GM04504 (cell line): ENCODE measurements around the gene RNF34.

ENCODE experiments used
- DNase-seq: peaks from one replicate; pipeline ENCODE4 v3.0.0-alpha.2; 2012; ENCODE audit warnings: low read depth

RNF34 gene

DNA sequence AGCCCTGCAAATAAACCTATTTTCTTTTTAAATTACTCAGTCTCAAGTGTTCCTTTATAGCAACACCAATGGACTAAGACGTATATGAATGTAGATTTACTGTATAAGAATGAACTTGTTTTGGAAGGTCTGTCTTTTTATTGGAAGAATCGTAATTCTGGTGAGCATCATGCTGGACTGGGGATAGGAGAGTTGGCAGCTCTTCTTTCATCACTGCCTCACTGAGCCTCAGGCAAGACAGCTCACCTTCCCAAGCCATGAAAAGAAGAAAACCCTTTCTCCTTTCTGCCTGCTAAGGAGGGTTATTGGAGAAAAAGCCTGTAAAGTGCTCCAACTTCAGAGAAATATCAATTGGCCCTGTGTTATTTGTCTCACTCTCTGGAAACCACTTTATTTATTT is 9.1 kb upstream of the RNF34 start:
- DNase-seq: no peak

DNA sequence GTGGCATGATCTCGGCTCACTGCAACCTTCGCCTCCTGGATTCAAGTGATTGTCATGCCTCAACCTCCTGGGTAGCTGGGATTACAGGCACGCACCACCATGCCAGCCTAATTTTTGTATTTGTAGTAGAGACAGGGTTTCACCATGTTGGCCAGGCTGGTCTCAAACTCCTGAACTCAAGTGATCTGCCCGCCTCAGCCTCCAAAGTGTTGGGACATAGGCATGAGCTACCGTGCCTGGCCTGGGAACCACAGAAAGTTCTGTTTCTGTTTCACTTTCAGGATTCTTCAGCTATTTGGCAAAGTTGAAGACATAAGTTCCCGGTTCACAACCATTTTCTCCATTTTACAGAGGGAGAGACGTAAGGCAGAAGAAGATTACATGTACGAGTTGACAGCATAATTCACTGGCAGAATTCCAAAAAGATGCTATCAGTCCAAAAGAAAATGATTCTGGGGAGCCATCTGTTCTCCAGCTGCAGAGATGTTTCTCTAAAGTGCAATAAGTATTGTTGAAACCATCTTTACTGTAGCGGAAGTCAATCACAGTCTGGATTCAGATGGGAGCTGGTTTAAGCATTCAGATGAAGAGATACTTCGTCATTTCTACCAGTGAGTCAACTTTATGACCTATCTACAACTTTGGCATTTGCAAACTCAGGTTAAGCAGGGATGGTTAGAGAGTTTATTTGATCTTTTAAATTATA is 8.1 kb upstream of the RNF34 start:
- peak; percentile 79 for DNase-seq

DNA sequence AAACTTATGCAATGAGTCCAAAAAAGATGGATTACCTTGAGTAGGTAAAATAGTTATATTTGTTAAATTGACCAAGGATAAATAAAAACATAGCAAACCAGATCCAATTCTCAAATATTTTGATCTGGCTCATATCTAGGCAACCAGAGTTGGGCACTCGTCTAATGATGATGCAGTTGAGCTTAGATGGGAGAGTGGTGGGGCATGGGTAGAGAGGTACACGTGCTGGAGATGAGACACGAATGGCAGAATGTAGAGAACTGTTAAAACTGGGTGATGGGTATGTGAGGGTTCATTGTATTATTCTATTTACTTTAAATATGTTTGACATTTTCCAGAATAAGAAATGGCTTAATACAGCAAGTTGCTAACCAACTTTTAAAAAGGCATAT is 7.6 kb upstream of the RNF34 start:
- DNase-seq: no peak

DNA sequence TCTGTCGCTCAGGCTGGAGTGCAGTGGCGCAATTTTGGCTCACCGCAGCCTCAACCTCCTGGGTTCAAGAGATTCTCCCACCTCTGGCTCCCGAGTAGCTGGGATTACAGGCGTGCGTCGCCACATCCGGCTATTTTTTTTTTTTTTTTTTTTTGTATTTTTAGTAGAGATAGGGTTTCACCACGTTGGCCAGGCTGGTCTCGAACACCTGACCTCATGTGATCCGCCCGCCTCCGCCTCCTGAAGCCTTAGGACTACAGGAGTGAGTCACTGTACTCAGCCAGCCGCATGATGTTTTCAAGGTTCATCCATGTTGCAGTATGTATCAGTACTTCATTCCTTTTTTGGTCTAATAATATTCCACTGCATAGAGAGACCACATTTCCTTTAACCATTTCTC is 2.4 kb upstream of the RNF34 start:
- DNase-seq: no peak

DNA sequence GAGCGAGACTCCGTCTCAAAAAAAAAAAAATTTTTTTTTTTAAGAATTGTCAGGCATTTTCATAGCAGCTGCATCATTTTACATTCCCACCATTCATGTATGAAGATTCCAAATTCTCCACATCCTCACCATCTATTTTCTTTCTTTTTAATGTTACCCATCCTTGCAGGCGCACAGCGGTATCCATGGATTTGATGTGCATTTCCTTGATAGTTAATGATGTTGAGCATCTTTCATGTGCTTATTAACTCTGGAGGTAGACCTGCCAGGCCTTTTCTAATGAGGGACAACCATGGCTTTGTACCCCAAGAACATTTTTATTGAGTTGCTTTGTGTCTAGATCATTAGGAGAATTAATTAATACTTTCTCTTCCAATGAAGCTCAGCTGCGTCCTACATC is 1.6 kb upstream of the RNF34 start:
- DNase-seq: no peak

DNA sequence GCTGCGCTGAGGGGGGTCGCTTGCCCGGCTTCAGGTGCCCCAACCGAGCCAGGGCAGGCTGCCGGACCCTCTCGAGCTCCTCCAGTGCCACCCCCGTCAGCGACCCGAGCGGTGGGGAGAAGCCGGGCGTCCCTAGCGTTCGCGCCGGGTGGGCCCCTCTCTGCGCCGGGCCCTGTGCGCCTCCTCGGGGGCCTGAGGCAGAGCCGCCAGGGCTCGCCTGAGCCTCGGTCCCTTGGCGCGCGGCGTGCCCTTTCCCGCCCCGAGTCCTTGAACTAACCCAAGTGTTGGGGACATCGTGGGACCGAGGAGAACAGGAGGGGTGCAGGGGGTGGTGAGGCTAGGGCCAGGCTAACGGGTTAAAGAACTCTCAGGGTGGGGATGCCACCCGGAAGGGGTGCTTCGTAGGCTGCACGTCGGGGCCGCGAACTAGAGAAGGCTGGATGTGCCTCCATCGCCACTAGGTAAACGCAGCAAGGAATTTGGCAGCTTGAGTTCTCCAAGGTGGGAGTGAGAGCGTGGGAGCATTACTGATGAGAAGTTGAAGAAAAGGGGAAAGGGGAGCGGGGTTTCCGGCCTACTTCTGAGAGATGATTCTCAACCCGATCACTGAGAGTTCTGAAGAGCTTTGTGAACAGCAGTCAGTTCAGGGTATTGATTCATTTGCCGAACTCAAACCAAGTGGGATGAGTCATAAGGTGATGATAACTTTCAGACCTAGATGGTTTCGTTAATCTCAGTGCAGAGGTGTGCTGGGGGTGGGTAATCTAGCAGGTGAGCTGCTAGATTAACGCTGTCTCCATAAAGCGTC is 618 bp downstream of the RNF34 start:
- DNase-seq: no peak

DNA sequence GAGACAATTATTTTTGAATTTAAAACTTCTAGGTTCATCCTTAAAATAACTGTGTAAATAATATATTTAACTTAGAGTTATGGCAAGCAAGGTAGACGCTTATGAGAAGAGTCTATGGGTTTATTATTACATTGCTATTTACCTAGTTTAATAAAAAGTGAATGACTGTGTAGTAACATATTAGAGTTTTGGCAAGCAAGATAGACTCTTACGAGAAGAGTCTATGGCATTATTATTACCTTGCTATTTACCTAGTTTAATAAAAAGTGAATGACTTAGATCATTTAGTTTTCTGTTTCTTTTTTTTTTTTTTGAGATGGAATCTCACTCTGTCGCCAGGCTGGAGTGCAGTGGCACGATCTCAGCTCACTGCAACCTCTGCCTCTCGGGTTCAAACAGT is 3.8 kb downstream of the RNF34 start:
- no peak for DNase-seq

DNA sequence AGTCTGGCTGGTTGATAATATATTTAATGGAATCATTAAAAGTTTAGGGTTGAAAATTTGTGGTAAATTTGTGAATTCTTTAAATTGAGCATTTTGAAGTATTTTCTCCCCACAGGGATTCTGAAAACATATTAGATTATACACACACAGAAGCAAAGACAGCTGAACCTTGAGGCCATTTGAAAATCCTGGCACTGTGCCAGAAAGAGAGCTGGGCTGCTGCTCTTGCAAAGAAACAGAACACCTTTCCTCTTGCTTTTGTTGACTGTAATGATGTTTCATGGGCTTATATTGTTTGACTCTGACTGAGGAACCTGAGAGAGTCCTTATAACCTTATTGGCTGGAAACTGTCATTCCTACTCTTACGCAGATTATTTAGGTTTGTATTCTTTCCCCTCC is 4.8 kb downstream of the RNF34 start:
- DNase-seq: no peak

DNA sequence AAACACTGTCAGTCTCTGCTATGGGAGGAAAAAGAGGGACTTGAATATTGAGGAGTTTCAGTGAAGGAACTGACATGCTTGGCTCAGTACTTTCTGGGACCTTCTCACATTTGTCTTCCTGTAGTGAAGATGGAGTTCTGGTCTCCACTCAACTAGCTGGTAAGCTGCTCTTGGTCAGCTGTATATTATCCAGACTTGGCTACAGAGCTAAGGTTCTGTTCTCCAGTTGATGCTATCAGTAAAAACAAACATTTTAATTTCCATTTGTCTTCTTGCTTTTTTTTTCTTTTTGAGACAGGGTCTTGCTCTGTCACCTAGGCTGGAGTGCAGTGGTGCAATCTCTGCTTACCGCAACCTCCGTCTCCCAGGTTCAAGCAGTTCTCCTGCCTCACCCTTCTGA is 5.3 kb downstream of the RNF34 start:
- no peak for DNase-seq

DNA sequence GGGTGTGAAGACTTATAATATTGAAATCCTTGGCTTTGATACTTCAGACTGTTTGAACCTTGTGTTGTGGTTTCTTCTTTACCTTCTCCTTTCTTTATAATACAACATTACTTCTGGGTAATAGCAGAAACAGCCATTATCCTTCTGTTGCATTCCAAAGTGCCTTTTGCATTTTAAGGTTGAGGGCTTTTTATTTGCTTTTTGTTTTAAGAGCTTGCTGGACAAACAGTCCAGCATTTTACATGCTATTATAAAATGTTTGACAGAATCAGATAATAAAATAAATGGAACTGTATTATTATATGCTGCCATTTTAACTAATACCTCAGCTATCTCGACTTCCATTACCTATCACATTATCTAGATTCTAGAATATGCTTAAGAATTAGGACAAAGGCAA is 14.0 kb downstream of the RNF34 start:
- DNase-seq: no peak

DNA sequence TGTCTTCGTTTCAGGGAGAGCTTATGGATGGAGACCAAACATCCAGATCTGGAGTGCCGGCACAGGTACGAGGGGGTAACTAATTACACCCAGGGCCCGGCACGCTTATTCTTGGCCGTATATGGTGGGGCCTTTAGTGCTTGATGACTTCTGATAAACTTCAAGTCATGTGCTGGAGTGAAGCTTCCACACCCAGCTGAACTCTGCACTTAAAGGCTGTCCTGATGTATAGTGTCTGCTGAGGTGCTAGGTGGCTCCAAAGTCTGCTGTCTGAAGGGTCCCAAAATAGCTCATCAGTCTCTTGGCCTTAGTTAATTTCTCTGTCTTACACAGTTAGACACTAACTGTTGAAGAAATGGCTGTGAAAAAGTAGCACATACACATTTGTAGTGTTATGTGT is 17.9 kb downstream of the RNF34 start:
- DNase-seq: no peak

DNA sequence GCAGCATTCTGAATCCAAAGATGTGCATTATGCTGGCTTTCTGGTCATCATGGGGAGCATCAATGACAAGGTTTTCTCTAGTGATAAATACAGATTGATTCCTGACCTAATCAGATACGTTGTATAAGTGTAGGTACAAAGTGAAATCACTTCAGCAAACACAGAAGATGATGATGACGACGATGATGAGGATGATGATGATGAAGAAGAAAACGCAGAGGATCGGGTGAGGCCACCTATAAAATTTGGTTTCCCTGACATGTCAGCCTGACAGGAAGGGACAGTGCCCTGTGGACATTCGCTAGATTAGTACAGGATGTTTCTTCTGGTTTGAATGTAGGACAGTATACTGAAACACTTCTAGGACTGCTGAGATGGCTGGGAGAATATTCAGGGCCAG is 20.2 kb downstream of the RNF34 start:
- DNase-seq: no peak

DNA sequence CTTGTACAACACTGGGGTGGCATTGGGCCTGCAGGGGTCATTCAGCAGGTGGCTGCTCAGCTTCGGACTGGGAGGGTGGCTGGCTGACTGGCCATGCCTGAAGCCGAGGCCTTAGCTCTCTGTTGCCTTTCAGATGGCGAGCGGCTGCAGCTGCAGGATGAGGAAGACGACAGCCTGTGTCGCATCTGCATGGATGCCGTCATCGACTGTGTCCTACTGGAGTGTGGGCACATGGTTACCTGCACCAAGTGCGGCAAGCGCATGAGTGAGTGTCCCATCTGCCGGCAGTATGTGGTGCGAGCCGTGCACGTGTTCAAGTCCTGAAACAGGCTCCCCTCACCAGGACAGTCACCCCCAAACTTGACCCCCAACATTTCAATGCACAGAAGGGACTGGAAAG is 23.3 kb downstream of the RNF34 start:
- no peak for DNase-seq

DNA sequence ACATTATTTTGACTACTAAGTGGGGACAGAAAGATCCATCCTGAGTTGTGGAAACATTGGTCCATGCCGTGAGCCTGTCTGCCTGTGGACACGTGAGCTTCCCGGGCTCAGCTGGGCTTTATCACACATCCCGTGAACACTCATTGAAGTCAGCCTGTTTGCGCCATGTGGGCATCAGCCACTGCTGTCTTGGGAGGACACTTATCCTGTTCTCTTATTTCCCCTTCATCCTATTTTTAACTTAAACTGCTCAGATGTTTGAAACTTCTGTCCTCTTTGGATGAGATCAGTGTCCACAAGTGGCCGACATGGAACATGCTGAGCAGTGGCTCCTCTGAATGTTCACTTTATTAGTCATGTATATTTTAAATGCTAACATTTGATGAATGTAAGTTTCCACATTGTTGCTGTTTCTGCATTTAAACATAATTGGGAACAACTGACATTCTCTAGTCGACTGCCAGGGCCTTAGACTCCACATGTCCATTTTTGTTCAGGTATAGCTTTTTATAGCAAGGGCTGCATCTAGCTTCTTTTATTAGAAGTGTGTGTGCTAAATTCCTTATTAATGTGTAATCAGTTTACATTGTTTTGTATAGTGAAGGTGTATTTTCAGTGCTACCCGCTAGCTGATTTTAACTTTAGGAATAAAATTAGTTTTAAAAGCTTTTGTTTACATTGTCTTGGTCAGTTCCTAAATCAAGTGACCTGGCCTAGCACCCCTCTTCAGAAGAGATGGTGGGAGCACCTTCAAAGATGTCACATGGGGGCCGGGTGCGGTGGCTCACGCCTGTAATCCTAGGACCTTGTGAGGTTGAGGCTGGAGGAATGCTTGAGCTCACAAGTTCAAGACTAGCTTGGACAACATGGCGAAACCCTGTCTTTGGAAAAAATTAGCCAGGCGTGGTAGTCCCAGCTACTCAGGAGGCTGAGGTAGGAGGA is 24.0 kb downstream of the RNF34 start:
- no peak for DNase-seq

DNA sequence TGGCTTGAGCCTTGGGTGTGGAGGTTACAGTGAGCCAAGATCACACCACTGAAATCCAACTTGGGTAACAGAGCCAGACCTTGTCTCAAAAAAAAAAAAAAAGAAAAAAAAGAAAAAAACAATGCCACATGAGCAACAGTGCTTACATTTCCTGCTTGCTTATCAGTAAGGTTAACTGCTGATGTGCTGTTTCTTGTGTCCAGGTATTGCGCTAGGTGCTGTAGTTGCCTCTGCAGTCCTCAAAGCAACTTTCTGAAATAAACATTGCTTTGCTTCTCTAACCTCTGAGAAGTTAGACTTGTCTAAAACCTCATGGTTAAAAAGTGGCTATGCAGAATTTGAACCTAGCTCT is 24.7 kb downstream of the RNF34 start:
- DNase-seq: no peak

DNA sequence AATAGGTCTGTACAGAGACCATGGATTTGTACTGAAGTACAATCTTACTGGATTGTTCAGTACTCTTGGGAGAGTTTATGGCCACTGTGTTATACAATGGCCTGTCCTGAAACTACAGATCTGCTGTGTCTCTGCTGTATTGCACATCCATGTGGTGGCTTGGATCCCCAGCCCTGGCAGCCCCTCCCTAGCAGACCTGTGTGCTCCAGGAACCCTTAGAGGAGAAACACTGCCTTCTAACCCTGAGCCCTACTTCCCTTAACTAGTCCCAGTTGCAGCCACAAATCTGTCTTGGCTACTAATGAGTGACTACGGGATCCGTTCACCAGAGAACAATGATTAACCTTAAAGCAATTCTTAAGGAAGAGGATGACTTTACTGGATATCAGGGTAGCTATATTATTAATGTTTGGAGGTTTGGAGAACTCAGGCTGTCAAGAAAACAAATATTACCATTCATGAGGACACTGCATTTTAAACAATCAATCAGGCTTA is 27.7 kb downstream of the RNF34 start:
- no peak for DNase-seq

DNA sequence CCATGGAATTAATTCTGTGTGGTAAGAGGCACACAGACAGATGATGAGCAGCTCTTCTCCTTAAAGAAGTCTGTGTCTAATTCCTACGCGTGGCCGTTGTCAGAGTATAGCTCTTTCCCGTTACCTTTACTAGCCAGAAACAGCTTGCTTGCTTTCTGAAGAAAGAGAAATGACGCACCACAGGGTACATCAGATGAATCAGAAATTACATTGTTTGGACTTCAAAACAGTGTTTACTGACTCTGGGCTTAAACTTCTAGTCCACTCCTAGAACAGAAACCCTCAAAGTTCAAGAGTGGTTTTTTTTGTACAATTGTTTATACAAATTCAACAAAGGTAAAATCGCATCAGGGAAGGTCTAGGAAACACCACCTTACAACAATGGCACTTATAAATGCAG is 29.0 kb downstream of the RNF34 start:
- no peak for DNase-seq

DNA sequence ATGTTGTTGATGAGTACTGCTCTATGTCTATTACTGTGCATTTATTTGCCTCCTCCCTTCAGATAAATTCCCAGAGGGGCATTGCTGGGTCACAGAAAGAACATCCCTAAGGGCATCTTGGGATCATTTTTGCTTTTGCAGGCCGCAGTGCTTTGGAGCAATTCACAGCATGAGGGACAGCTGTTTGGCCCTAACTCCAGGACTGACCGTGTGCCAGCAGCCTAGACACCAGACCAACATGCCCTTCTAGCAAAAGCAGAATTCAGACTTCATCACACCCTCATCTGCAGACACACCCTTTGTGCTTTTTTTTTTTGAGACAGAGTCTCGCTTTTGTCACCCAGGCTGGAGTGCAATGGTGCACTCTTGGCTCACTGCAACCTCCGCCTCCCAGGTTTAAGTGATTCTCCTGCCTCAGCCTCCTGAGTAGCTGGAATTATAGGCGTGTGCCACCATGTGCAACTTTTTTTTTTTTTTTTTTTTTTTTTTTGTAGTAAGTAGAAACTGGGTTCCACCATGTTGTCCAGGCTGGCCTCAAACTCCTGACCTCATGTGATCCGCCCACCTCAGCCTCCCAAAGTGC is 31.0 kb downstream of the RNF34 start:
- no peak for DNase-seq

DNA sequence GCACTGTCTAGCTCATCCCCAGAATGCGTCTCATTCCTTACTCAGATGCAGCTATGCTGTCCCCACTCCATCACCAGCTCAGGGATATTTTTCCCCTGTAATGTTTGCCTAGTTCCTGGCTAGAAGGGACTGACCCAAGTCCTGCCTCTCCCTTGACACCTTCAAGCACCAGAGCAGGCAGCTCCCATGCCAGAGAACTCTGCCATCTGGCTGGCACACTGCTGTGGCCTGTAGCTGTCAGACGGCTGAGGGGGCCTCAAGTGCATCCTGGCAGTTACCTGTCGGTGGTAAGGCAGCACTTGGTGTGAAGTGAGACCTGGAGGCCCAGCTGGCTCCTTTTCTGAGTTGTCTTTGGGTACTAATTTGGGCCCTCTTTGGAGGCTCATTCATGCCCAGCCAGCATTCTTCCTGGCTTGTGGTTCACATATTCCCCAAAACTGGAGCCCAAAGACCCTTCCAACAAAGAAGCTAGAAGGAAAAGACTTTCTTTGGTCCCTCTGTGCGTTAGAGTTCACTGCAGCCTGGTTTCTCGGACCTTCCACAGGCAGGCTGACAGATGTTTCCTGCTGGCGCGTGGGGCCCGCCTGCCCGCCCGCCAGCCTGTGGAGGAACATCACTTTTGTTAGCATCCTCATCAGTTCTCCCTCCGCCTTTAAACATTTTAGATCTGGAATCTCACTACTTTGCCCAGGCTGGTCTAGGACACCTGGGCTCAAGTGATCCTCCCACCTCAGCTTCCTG is 33.0 kb downstream of the RNF34 start:
- no peak for DNase-seq

DNA sequence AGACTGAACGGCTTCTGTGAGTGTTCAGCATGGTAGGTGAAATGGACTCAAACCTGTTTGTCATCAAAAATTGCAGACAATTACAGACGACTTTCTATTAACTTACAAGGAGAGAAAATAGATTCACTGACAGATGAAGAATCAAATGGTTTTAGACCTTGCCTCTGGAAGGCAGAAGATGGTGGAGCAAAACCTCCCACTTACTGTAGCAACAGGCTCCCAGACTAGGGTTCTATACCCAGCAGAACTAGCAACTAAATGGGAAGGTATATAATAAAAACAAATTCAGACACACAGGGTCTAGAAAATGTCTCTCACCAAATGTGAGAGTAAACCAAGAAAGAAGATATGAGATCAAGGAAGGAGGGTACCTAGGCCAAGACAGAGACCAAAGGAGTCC is 36.8 kb downstream of the RNF34 start:
- no peak for DNase-seq

DNA sequence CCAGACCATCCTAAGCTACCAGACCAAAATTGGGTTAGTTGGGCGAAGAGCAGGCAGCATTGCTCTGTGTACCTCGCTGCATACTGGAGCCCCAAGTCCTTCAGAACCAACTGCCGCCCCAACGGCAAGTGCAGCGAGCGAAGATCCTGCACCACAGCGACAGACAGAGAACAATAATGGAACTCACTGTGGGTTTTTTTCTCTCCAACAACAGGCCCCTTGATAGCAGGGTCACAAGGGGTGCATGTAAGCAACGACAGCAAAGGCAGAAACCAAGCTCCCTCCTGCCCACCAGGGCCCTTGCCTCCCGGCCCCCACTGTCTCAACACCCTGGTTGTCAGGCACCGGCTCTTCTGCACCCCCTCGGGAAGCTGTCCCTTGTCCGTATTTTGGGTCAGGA is 39.0 kb downstream of the RNF34 start:
- no peak for DNase-seq

DNA sequence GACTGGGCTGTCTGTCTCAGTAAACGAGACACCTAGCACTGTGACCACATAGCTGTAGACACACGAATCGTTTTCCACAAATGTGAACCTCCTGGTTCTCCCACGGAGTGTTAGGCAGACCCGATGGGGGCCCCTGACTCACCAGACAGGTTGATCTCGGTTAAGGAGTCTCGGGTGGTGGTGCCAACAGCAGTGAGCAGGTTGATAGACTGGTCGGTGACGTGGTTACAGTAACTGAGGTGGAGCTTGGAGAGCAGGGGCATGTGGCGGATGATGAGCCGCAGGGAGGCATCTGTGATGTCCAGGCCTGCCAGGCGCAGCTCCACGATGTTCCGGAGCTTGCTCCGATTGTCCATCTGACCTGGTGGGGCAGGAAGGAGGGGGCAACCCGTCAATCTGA is 39.8 kb downstream of the RNF34 start:
- no peak for DNase-seq
